Measurements from ENCODE around the gene PTPRK.

Gene PTPRK

GRCh38 chr6:128074567-128074966, 445.8 kb downstream of the PTPRK start:
- in situ Hi-C loops (cut with HindIII; ENCODE audit: low pct_ligation_motif_present, low sequenced_read_pairs) = no loop called here
- no peak overlapping the region for H3K4me3 ChIP-seq (ENCODE audit: low read depth, low read length)
- no peak for DNase-seq
- no peaks in the 10 kb centered on the region for H3K27me3 ChIP-seq (replicated peaks)
- peaks cover 2% of the 10 kb centered on the region for H3K36me3 ChIP-seq (replicated peaks)
- no peak for TF ChIP-seq CTCF (IDR thresholded peaks at IDR 0.05; ENCODE audit: low read depth, low read length, missing control alignments)
- H3K27ac ChIP-seq = no peak overlapping the region

GRCh38 chr6:128073389-128073788, 447.0 kb downstream of the PTPRK start:
- in situ Hi-C loops (cut with HindIII; ENCODE audit: low pct_ligation_motif_present, low sequenced_read_pairs) = no loop called here
- Histone ChIP-seq H3K27me3 (replicated peaks) (no peaks in the 10 kb centered on the region), H3K4me3 (ENCODE audit: low read depth, low read length) (no peak overlapping the region), H3K36me3 (replicated peaks) (no peaks in the 10 kb centered on the region), H3K27ac (no peak overlapping the region)
- DNase-seq = no peak
- TF ChIP-seq CTCF (IDR thresholded peaks at IDR 0.05; ENCODE audit: low read depth, low read length, missing control alignments) = no peak

- H3K27ac ChIP-seq = no peak overlapping the region
- TF ChIP-seq CTCF (IDR thresholded peaks at IDR 0.05; ENCODE audit: low read depth, low read length, missing control alignments) = no peak
- no peak for DNase-seq
- in situ Hi-C loops (cut with HindIII; ENCODE audit: low pct_ligation_motif_present, low sequenced_read_pairs) = no loop called here
- H3K27me3 ChIP-seq (replicated peaks) = no peaks in the 10 kb centered on the region
- H3K36me3 ChIP-seq (replicated peaks) = no peaks in the 10 kb centered on the region
- H3K4me3 ChIP-seq (ENCODE audit: low read depth, low read length) = no peak overlapping the region
Measured at GRCh38 chr6:128071212-128071611, 449.2 kb downstream of the PTPRK start.

- H3K27me3 ChIP-seq (replicated peaks) = no peaks in the 10 kb centered on the region
- in situ Hi-C loops (cut with HindIII; ENCODE audit: low pct_ligation_motif_present, low sequenced_read_pairs) = no loop called here
- no peaks in the 10 kb centered on the region for H3K36me3 ChIP-seq (replicated peaks)
- no peak overlapping the region for H3K4me3 ChIP-seq (ENCODE audit: low read depth, low read length)
- TF ChIP-seq CTCF (IDR thresholded peaks at IDR 0.05; ENCODE audit: low read depth, low read length, missing control alignments) = no peak
- peak overlapping the region; percentile 4 for H3K27ac ChIP-seq
- DNase-seq = peak; percentile 54
Measured at GRCh38 chr6:128070406-128070805, 450.0 kb downstream of the PTPRK start.

- no peak for TF ChIP-seq CTCF (IDR thresholded peaks at IDR 0.05; ENCODE audit: low read depth, low read length, missing control alignments)
- Histone ChIP-seq H3K27ac (peak overlapping the region; percentile 8), H3K36me3 (replicated peaks) (no peaks in the 10 kb centered on the region), H3K4me3 (ENCODE audit: low read depth, low read length) (no peak overlapping the region), H3K27me3 (replicated peaks) (no peaks in the 10 kb centered on the region)
- DNase-seq = peak; percentile 78
- in situ Hi-C loops (cut with HindIII; ENCODE audit: low pct_ligation_motif_present, low sequenced_read_pairs) = no loop called here
Measured at GRCh38 chr6:128069188-128069587, 451.2 kb downstream of the PTPRK start.

- no peak for DNase-seq
- H3K27ac ChIP-seq = no peak overlapping the region
- no peaks in the 10 kb centered on the region for H3K36me3 ChIP-seq (replicated peaks)
- no peak for TF ChIP-seq CTCF (IDR thresholded peaks at IDR 0.05; ENCODE audit: low read depth, low read length, missing control alignments)
- no peak overlapping the region for H3K4me3 ChIP-seq (ENCODE audit: low read depth, low read length)
- no peaks in the 10 kb centered on the region for H3K27me3 ChIP-seq (replicated peaks)
- in situ Hi-C loops (cut with HindIII; ENCODE audit: low pct_ligation_motif_present, low sequenced_read_pairs) = no loop called here
Measured at GRCh38 chr6:128068119-128068479, 452.3 kb downstream of the PTPRK start.
